Body of pancreas (tissue), 4 donors: ENCODE results near the gene CARD11. TPM values are rescaled to one million over a fixed set of nuclear protein-coding genes. Genes with fewer than 3 reads are reported as not detected.

Experiments used
- ATAC-seq: fragments of 150-250 bp; one replicate; pipeline ENCODE4 v1.9.1; 2016
- DNase-seq, 4 donors: peaks; one replicate each; pipeline ENCODE4 v3.0.0-alpha.2; 2019
- H3K27ac ChIP-seq, 4 donors: fragments of 200-600 bp; sonication (generic); 1 replicate in 3 of 4; 2 replicates in 1 of 4; pipeline versions ENCODE4 v1.5.1 to v1.6.1; 2016 to 2019; ENCODE audit warnings: mild to moderate bottlenecking in 1 of 4, mixed read lengths in 1 of 4, moderate library complexity in 1 of 4
- H3K27me3 ChIP-seq, 2 donors: fragments of 200-600 bp; sonication (generic); one replicate each; pipeline ENCODE4 v1.6.0; 2016; ENCODE audit warnings: mild to moderate bottlenecking in 1 of 2
- H3K36me3 ChIP-seq, 2 donors: fragments of 200-600 bp; sonication (generic); replicated peaks in 1 of 2; 2 replicates each; pipeline ENCODE4 v1.5.1; 2016; ENCODE audit warnings: low read depth in 2 of 2; ENCODE audit not compliant: insufficient read depth in 1 of 2
- H3K4me1 ChIP-seq: fragments of 200-600 bp; sonication (generic); one replicate; pipeline ENCODE4 v1.6.0; 2016
- H3K4me3 ChIP-seq, 2 donors: fragments of 200-600 bp; sonication (generic); 1 replicate in 1 of 2; 2 replicates in 1 of 2; pipeline ENCODE4 v1.5.1; 2016 to 2019
- H3K9me3 ChIP-seq, 3 donors: fragments of 200-600 bp; sonication (generic); 1 replicate in 2 of 3; 2 replicates in 1 of 3; pipeline ENCODE4 v1.5.1; 2016
- POLR2A ChIP-seq, 3 donors: fragments of 450-650 bp; IDR thresholded peaks; one replicate each; pipeline ENCODE4 v1.6.1; 2016; ENCODE audit warnings: antibody characterized with exemption in 3 of 3, mild to moderate bottlenecking in 2 of 3
- WGBS, 2 donors: methylation state at CpG; one replicate each; pipeline ENCODE4 v1.1.5; 2017; 5-methylcytosine and 5-hydroxymethylcytosine counted together
- intact Hi-C: fragments of 100-400 bp; cut with DNase I; formaldehyde crosslinking; loops from one replicate; pipeline ENCODE4 v1.15.1; 2023
- total RNA-seq, 2 donors: library from RNA; depleted of rRNA; stranded (reverse); fragments of >200 nt; gene quantifications; one replicate each; pipeline ENCODE4 v1.1.0, GENCODE V29; 2016
- TF ChIP-seq, protein P1 (sequence below), 7 experiments: fragments of 450-650 bp in 4 of 7; fragments of 200-600 bp in 3 of 7; sonication (generic) in 3 of 7; IDR thresholded peaks; one replicate each; pipeline ENCODE4 v1.5.1; 2016 to 2019; ENCODE audit warnings: antibody characterized with exemption in 7 of 7

Gene CARD11
- total RNA-seq, 2 donors from 2014 or later: 2.0 to 3.4 TPM

DNA sequence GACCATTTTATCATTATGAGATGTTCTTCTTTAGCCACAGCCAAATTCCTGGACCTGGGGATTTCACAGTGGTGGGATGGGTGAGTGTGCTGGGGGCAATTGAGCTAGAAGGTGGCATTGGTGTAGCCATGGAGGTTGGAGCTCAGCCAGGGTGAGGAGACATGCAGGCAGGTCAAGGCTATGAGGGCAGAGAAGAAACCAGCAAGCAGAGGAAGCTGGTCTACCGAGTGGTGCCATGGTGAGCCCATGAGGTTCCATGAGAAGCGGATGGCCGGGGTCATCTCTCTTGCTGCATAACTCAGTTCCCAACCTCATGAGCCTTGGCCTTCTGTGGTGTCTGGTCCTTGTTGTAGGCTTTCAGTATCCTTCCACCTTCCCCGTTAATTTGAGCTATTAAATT is 91.4 kb downstream of the CARD11 start:
- ATAC-seq (no peak), DNase-seq (no peak)
- H3K9me3 ChIP-seq: no peaks in the 10 kb centered on the region
- intact Hi-C loops: no loop called here
- no peak overlapping the region for H3K27ac ChIP-seq
- H3K4me3 ChIP-seq: no peak overlapping the region
- no peaks in the 10 kb centered on the region for H3K4me1 ChIP-seq
- TF ChIP-seq, protein P1, sequence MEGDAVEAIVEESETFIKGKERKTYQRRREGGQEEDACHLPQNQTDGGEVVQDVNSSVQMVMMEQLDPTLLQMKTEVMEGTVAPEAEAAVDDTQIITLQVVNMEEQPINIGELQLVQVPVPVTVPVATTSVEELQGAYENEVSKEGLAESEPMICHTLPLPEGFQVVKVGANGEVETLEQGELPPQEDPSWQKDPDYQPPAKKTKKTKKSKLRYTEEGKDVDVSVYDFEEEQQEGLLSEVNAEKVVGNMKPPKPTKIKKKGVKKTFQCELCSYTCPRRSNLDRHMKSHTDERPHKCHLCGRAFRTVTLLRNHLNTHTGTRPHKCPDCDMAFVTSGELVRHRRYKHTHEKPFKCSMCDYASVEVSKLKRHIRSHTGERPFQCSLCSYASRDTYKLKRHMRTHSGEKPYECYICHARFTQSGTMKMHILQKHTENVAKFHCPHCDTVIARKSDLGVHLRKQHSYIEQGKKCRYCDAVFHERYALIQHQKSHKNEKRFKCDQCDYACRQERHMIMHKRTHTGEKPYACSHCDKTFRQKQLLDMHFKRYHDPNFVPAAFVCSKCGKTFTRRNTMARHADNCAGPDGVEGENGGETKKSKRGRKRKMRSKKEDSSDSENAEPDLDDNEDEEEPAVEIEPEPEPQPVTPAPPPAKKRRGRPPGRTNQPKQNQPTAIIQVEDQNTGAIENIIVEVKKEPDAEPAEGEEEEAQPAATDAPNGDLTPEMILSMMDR (IDR thresholded peaks at IDR 0.05): no peak
- TF ChIP-seq POLR2A (IDR thresholded peaks at IDR 0.05): no peak
- 91 to 94% methylated on average over 4 of the region's 4 CpGs for WGBS, 2 donors
- H3K36me3 ChIP-seq: no peaks in the 10 kb centered on the region
- H3K27me3 ChIP-seq: no peaks in the 10 kb centered on the region

DNA sequence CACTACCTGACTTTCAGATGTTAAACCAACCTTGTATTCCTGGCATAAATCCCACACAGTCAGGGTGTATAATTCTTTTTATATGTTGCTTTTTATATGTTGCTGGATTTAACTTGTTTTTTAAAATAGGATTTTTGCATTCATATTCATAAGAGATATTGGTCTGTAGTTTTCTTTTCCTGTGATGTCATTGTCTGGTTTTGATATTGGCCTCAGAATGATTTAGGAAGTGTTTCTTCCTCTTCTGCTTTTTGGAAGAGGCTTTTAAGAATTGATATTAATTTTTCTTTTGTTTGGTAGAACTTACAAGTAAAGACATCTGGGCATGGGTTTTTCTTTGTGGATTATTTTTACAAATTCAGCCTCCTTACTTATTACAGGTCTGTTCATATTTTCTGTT is 93.1 kb downstream of the CARD11 start:
- Histone ChIP-seq H3K4me3 (no peak overlapping the region), H3K36me3 (no peaks in the 10 kb centered on the region), H3K27me3 (no peaks in the 10 kb centered on the region), H3K27ac (no peak overlapping the region), H3K9me3 (no peaks in the 10 kb centered on the region), H3K4me1 (no peaks in the 10 kb centered on the region)
- no peak for ATAC-seq
- intact Hi-C loops: no loop called here
- TF ChIP-seq, protein P1 (IDR thresholded peaks at IDR 0.05): no peak
- TF ChIP-seq POLR2A (IDR thresholded peaks at IDR 0.05): no peak
- DNase-seq: no peak

DNA sequence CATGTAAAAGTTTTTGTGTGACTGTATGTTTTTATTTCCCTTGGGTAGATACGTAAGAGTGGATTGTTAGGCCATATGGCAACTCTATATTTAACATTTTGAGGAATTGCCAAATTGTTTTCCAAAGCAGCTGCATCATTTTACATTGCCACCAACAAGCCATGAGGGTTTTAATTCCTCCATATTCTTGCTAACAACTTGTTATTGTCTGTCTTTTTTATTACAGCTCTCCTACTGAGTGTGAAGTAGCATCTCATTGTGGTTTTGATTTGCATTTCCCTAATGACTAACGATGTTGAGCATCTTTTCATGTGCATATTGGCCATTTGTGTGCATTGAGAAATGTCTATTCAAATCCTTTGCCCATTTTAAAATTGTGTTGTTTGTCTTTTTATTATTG is 94.9 kb downstream of the CARD11 start:
- Histone ChIP-seq H3K9me3 (no peaks in the 10 kb centered on the region), H3K4me1 (no peaks in the 10 kb centered on the region), H3K4me3 (no peak overlapping the region), H3K36me3 (no peaks in the 10 kb centered on the region), H3K27me3 (no peaks in the 10 kb centered on the region), H3K27ac (no peak overlapping the region)
- DNase-seq (no peak), ATAC-seq (no peak)
- intact Hi-C loops: no loop called here
- TF ChIP-seq, protein P1 (IDR thresholded peaks at IDR 0.05): no peak
- TF ChIP-seq POLR2A (IDR thresholded peaks at IDR 0.05): no peak
- WGBS, 2 donors: 73 to 78% methylated on average over 2 of the region's 2 CpGs

DNA sequence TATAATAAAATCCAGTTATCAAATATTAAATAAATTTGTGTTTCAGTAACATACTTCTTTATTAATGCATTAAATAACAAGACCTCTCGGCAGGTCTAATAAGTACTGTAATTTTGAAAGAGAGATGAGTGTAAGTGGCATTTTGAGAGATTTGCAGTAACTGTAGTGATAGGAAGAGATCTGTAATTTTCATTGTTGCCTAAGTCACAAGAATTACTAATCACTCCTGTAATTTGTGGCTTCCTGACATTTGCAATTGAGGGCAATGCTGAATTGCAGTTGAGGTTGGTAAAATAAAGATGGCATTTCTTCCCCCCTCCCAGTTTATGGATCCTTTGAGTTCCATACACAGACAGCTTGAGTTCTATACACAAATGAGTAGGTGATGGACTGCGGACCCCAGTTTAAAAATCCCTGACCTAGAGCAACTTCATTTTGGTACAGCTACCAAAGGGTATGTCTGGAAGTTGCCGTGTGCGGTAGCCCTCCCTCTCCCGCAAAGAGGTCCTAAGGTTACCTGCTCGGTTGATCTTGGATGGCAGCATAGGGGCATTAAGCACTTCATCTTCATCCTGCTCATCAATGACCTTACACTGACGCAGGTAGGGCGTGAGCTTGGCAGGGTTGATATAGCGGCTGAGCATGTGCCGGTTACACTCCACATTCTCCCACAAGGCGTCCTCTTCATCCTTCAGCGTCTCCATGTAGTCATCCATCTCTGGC is 96.4 kb downstream of the CARD11 start:
- Histone ChIP-seq H3K36me3 (no peaks in the 10 kb centered on the region), H3K4me1 (no peaks in the 10 kb centered on the region), H3K27me3 (no peaks in the 10 kb centered on the region), H3K9me3 (no peaks in the 10 kb centered on the region), H3K4me3 (no peak overlapping the region), H3K27ac (no peak overlapping the region)
- TF ChIP-seq POLR2A (IDR thresholded peaks at IDR 0.05): no peak
- TF ChIP-seq, protein P1 (IDR thresholded peaks at IDR 0.05): no peak
- intact Hi-C loops: no loop called here
- no peak for DNase-seq
- WGBS, 2 donors: 76 to 81% methylated on average over 11 to 12 of the region's 12 CpGs
- no peak for ATAC-seq

DNA sequence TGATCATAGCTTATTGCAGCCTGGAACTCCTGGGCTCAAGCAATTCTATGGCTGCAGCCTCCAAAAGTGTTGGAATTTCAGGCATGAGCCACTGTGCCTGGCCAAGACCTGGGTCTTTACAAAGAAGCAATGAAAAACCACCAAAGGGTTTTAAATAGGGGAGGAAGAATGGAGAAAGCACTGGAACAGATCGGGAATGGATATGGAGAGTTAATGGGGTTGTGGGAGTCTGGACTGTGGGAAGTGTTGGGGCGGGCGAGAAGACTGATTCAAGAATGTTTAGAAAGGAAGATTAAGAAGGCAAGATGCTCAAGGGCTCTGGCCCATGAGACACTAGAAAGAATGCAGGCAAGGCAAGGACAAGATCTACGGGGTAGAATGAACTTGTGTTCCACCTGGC is 98.5 kb downstream of the CARD11 start:
- TF ChIP-seq POLR2A (IDR thresholded peaks at IDR 0.05): no peak
- TF ChIP-seq, protein P1 (IDR thresholded peaks at IDR 0.05): no peak
- ATAC-seq (no peak), DNase-seq (peak in 1 of 4 donors; percentile 1)
- Histone ChIP-seq H3K27ac (no peak overlapping the region), H3K4me1 (no peaks in the 10 kb centered on the region), H3K27me3 (no peaks in the 10 kb centered on the region), H3K36me3 (no peaks in the 10 kb centered on the region), H3K9me3 (no peaks in the 10 kb centered on the region), H3K4me3 (no peak overlapping the region)
- intact Hi-C loops: no loop called here
- 82 to 85% methylated on average over 4 of the region's 4 CpGs for WGBS, 2 donors
